Fibroblast of lung (primary cell): ENCODE results near the gene BAZ1B.

Experiments
- EZH2 ChIP-seq: IDR thresholded peaks from 2 replicates; pipeline ENCODE4 v1.5.1; 2012; ENCODE audit warnings: low read length, control low read depth, mild to moderate bottlenecking; ENCODE audit errors: missing control alignments
- TF ChIP-seq, protein P1 (sequence below), 2 donors: IDR thresholded peaks in 1 of 2; conservative IDR thresholded peaks in 1 of 2; 1 replicate in 1 of 2; 2 replicates in 1 of 2; pipeline ENCODE4 v1.5.1; 2011 to 2012; ENCODE audit warnings: low read length in 2 of 2, control low read depth in 1 of 2, inconsistent platforms in 1 of 2, low read depth in 1 of 2, mild to moderate bottlenecking in 1 of 2

GRCh38 chr7:73432676-73433075 lies 89.4 kb downstream of the BAZ1B start:
- TF ChIP-seq, protein P1, sequence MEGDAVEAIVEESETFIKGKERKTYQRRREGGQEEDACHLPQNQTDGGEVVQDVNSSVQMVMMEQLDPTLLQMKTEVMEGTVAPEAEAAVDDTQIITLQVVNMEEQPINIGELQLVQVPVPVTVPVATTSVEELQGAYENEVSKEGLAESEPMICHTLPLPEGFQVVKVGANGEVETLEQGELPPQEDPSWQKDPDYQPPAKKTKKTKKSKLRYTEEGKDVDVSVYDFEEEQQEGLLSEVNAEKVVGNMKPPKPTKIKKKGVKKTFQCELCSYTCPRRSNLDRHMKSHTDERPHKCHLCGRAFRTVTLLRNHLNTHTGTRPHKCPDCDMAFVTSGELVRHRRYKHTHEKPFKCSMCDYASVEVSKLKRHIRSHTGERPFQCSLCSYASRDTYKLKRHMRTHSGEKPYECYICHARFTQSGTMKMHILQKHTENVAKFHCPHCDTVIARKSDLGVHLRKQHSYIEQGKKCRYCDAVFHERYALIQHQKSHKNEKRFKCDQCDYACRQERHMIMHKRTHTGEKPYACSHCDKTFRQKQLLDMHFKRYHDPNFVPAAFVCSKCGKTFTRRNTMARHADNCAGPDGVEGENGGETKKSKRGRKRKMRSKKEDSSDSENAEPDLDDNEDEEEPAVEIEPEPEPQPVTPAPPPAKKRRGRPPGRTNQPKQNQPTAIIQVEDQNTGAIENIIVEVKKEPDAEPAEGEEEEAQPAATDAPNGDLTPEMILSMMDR (conservative IDR thresholded peaks at IDR 0.05 in 1 of 2, IDR thresholded peaks at IDR 0.05 in 1 of 2; ENCODE audit: low read depth in 1 of 2, low read length in 2 of 2), result no peak
- TF ChIP-seq EZH2, result no peak
